PFSK-1 (cell line): ENCODE data around the gene TMEM40.

Source experiments
- POLR2AphosphoS5 ChIP-seq: IDR thresholded peaks from 2 replicates; pipeline ENCODE4 v1.6.1; 2012; ENCODE audit warnings: low read depth, mild to moderate bottlenecking, control low read depth, low read length, moderate library complexity
- REST ChIP-seq, 2 experiments: IDR thresholded peaks; 2 replicates each; pipeline versions ENCODE4 v1.6.1 to v1.8.0; 2011 to 2012; ENCODE audit warnings: low read depth in 2 of 2, low read length in 2 of 2, control low read depth in 1 of 2, inconsistent platforms in 1 of 2, mild to moderate bottlenecking in 1 of 2, moderate library complexity in 1 of 2; ENCODE audit not compliant: insufficient read depth in 1 of 2
- SIN3A ChIP-seq: IDR thresholded peaks from 2 replicates; pipeline ENCODE4 v1.6.1; 2012; ENCODE audit warnings: mild to moderate bottlenecking, low read length, moderate library complexity, borderline replicate concordance; ENCODE audit not compliant: insufficient read depth
- TAF1 ChIP-seq: IDR thresholded peaks from 2 replicates; pipeline ENCODE4 v1.6.1; 2012; ENCODE audit warnings: low read length, control low read depth, borderline replicate concordance; ENCODE audit not compliant: insufficient read depth

- TF ChIP-seq POLR2AphosphoS5 (no peak), REST (IDR thresholded peaks at IDR 0.05; ENCODE audit: insufficient read depth in 1 of 2, low read depth in 2 of 2, low read length in 2 of 2) (no peak), TAF1 (no peak), SIN3A (no peak)
Measured at GRCh38 chr3:12773710-12774086, 14.6 kb upstream of the TMEM40 start.
